ENCODE data around the gene SUGP1.
"Not testable (repeated sequence)": the region's sequence is repeated elsewhere in the genome, so short reads cannot be mapped to it uniquely, and the experiment has no call there.

The SUGP1 gene

GRCh38 chr19:19356901-19357566, 36.7 kb upstream of the SUGP1 start:
- H3K4me1 ChIP-seq, result no peaks in the 10 kb centered on the region
- TF ChIP-seq CTCF (IDR thresholded peaks at IDR 0.05; ENCODE audit: low read depth, low read length), result no peak
- no peaks in the 10 kb centered on the region for H3K9me3 ChIP-seq
- DNase-seq, result no peak
- no peaks in the 10 kb centered on the region for H3K27me3 ChIP-seq
- H3K4me3 ChIP-seq (ENCODE audit: low read depth, low read length), result no peak overlapping the region
- H3K36me3 ChIP-seq, result peaks cover 45% of the 10 kb centered on the region

- no peak for DNase-seq
- Histone ChIP-seq H3K36me3 (peaks cover 45% of the 10 kb centered on the region), H3K9me3 (no peaks in the 10 kb centered on the region), H3K4me3 (ENCODE audit: low read depth, low read length) (no peak overlapping the region), H3K4me1 (no peaks in the 10 kb centered on the region), H3K27me3 (no peaks in the 10 kb centered on the region)
- TF ChIP-seq CTCF (IDR thresholded peaks at IDR 0.05; ENCODE audit: low read depth, low read length), result no peak
Measured at GRCh38 chr19:19356500-19356899, 36.2 kb upstream of the SUGP1 start.

GRCh38 chr19:19355606-19356139, 35.4 kb upstream of the SUGP1 start:
- Histone ChIP-seq H3K36me3 (peaks cover 45% of the 10 kb centered on the region), H3K4me3 (ENCODE audit: low read depth, low read length) (no peak overlapping the region), H3K27me3 (no peaks in the 10 kb centered on the region), H3K9me3 (no peaks in the 10 kb centered on the region), H3K4me1 (no peaks in the 10 kb centered on the region)
- no peak for DNase-seq
- no peak for TF ChIP-seq CTCF (IDR thresholded peaks at IDR 0.05; ENCODE audit: low read depth, low read length)

- Histone ChIP-seq H3K36me3 (peaks cover 47% of the 10 kb centered on the region), H3K9me3 (no peaks in the 10 kb centered on the region), H3K27me3 (no peaks in the 10 kb centered on the region), H3K4me1 (no peaks in the 10 kb centered on the region), H3K4me3 (ENCODE audit: low read depth, low read length) (no peak overlapping the region)
- DNase-seq, result no peak
- TF ChIP-seq CTCF (IDR thresholded peaks at IDR 0.05; ENCODE audit: low read depth, low read length), result no peak
Measured at GRCh38 chr19:19354932-19355331, 34.6 kb upstream of the SUGP1 start.

- DNase-seq, result no peak
- Histone ChIP-seq H3K27me3 (no peaks in the 10 kb centered on the region), H3K36me3 (peaks cover 54% of the 10 kb centered on the region), H3K4me1 (no peaks in the 10 kb centered on the region), H3K9me3 (no peaks in the 10 kb centered on the region), H3K4me3 (ENCODE audit: low read depth, low read length) (no peak overlapping the region)
- no peak for TF ChIP-seq CTCF (IDR thresholded peaks at IDR 0.05; ENCODE audit: low read depth, low read length)
Measured at GRCh38 chr19:19354007-19354406, 33.7 kb upstream of the SUGP1 start.

GRCh38 chr19:19352823-19353222, 32.5 kb upstream of the SUGP1 start:
- no peak for TF ChIP-seq CTCF (IDR thresholded peaks at IDR 0.05; ENCODE audit: low read depth, low read length)
- H3K4me1 ChIP-seq, result no peaks in the 10 kb centered on the region
- H3K27me3 ChIP-seq, result no peaks in the 10 kb centered on the region
- H3K36me3 ChIP-seq, result peaks cover 56% of the 10 kb centered on the region
- DNase-seq, result no peak
- H3K9me3 ChIP-seq, result no peaks in the 10 kb centered on the region
- no peak overlapping the region for H3K4me3 ChIP-seq (ENCODE audit: low read depth, low read length)

- not testable (repeated sequence) for H3K4me3 ChIP-seq (ENCODE audit: low read depth, low read length); H3K9me3 ChIP-seq; DNase-seq; H3K4me1 ChIP-seq; H3K27me3 ChIP-seq
- H3K36me3 ChIP-seq, result peaks cover 61% of the 10 kb centered on the region
Measured at GRCh38 chr19:19350756-19351155, 30.4 kb upstream of the SUGP1 start.
